Brain microvascular endothelial cell (primary cell): ENCODE results near the gene FGFR3.

Source experiments
- DNase-seq: peaks from one replicate; pipeline ENCODE4 v3.0.0-alpha.2; 2020
- H3K27ac ChIP-seq: fragments of 250-450 bp; sonication (Bioruptor Pico); 2 replicates; pipeline ENCODE4 v1.5.1; 2020; ENCODE audit warnings: mild to moderate bottlenecking, moderate library complexity
- H3K27me3 ChIP-seq: fragments of 250-450 bp; sonication (Bioruptor Pico); replicated peaks from 2 replicates; pipeline ENCODE4 v1.5.1; 2020; ENCODE audit warnings: mild to moderate bottlenecking
- H3K36me3 ChIP-seq: fragments of 250-450 bp; sonication (Bioruptor Pico); replicated peaks from 2 replicates; pipeline ENCODE4 v1.5.1; 2020; ENCODE audit warnings: mild to moderate bottlenecking
- H3K4me3 ChIP-seq: 2 replicates; pipeline ENCODE4 v1.5.1; 2011; ENCODE audit warnings: low read depth, mild to moderate bottlenecking, control low read depth, low read length, moderate library complexity
- CTCF ChIP-seq: IDR thresholded peaks from 2 replicates; pipeline ENCODE4 v1.5.1; 2011; ENCODE audit warnings: low read depth, mild to moderate bottlenecking, moderate library complexity, low read length, control low read depth, inconsistent platforms; ENCODE audit errors: missing control alignments
- in situ Hi-C: cut with HindIII; loops from 2 replicates; pipeline ENCODE4 v1.10.0; 2017; ENCODE audit warnings: low sequenced_read_pairs, low pct_ligation_motif_present

The FGFR3 gene

GRCh38 chr4:1792832-1793495, at the start of gene FGFR3:
TSS of gene FGFR3 (plus strand) at chr4:1793293. CDS start at chr4:1793935, 642 bp downstream.
- no peak for TF ChIP-seq CTCF
- Histone ChIP-seq H3K36me3 (no peaks in the 10 kb centered on the region), H3K4me3 (peak within 1 kb of the TSS; percentile 31), H3K27ac (no peak within 1 kb of the TSS), H3K27me3 (peaks cover 23% of the 10 kb centered on the region)
- in situ Hi-C loops = no loop called here
- no peak for DNase-seq

- no peak overlapping the region for H3K27ac ChIP-seq
- DNase-seq = no peak
- TF ChIP-seq CTCF = no peak
- no peaks in the 10 kb centered on the region for H3K27me3 ChIP-seq
- H3K4me3 ChIP-seq = no peak overlapping the region
- in situ Hi-C loops = no loop called here
- peaks cover 26% of the 10 kb centered on the region for H3K36me3 ChIP-seq
Measured at GRCh38 chr4:1743551-1743950, 49.5 kb upstream of the FGFR3 start.

GRCh38 chr4:1743975-1744374, 49.1 kb upstream of the FGFR3 start:
- no peaks in the 10 kb centered on the region for H3K27me3 ChIP-seq
- TF ChIP-seq CTCF = no peak
- no peak overlapping the region for H3K4me3 ChIP-seq
- in situ Hi-C loops = no loop called here
- no peak overlapping the region for H3K27ac ChIP-seq
- no peak for DNase-seq
- H3K36me3 ChIP-seq = peaks cover 22% of the 10 kb centered on the region

GRCh38 chr4:1744552-1744951, 48.5 kb upstream of the FGFR3 start:
- TF ChIP-seq CTCF = no peak
- Histone ChIP-seq H3K27ac (no peak overlapping the region), H3K27me3 (no peaks in the 10 kb centered on the region), H3K36me3 (peaks cover 17% of the 10 kb centered on the region), H3K4me3 (no peak overlapping the region)
- no peak for DNase-seq
- in situ Hi-C loops = no loop called here

- TF ChIP-seq CTCF = no peak
- Histone ChIP-seq H3K27ac (no peak overlapping the region), H3K4me3 (no peak overlapping the region), H3K36me3 (peaks cover 17% of the 10 kb centered on the region), H3K27me3 (no peaks in the 10 kb centered on the region)
- no peak for DNase-seq
- in situ Hi-C loops = no loop called here
Measured at GRCh38 chr4:1745165-1745564, 47.9 kb upstream of the FGFR3 start.

- no peaks in the 10 kb centered on the region for H3K27me3 ChIP-seq
- no peak for TF ChIP-seq CTCF
- in situ Hi-C loops = no loop called here
- H3K36me3 ChIP-seq = peaks cover 14% of the 10 kb centered on the region
- no peak overlapping the region for H3K27ac ChIP-seq
- H3K4me3 ChIP-seq = no peak overlapping the region
- DNase-seq = no peak
Measured at GRCh38 chr4:1745697-1746096, 47.4 kb upstream of the FGFR3 start.
